OCI-LY1 (cell line): ENCODE data around the gene ALDH16A1.

Experiments used
- H2AFZ ChIP-seq: fragments of 200-600 bp; sonication (generic), shearing (Covaris generic); 2 replicates; pipeline ENCODE4 v1.6.0; 2014; ENCODE audit warnings: antibody characterized with exemption, mild to moderate bottlenecking, low read length
- H3F3A ChIP-seq: fragments of 200-600 bp; sonication (generic), shearing (Covaris generic); 2 replicates; pipeline ENCODE4 v1.6.0; 2014; ENCODE audit warnings: mild to moderate bottlenecking, antibody characterized with exemption, low read length, moderate library complexity; ENCODE audit not compliant: insufficient read depth
- H3K27ac ChIP-seq: fragments of 200-600 bp; sonication (generic); 2 replicates; pipeline ENCODE4 v1.5.1; 2014; ENCODE audit warnings: low read length, mixed run types, mild to moderate bottlenecking, low read depth; ENCODE audit not compliant: poor library complexity, severe bottlenecking
- H3K27me3 ChIP-seq: fragments of 200-600 bp; sonication (generic); 2 replicates; pipeline ENCODE4 v1.6.0; 2014; ENCODE audit warnings: antibody characterized with exemption, mild to moderate bottlenecking, low read length, moderate library complexity; ENCODE audit not compliant: insufficient read depth
- H3K36me3 ChIP-seq: fragments of 200-600 bp; sonication (generic); 2 replicates; pipeline ENCODE4 v1.6.1; 2014; ENCODE audit warnings: mild to moderate bottlenecking, antibody characterized with exemption, low read length, moderate library complexity, mixed read lengths; ENCODE audit not compliant: insufficient read depth
- H3K4me1 ChIP-seq: fragments of 200-600 bp; sonication (generic); 2 replicates; pipeline ENCODE4 v1.5.1; 2014; ENCODE audit warnings: mild to moderate bottlenecking, low read length, moderate library complexity; ENCODE audit not compliant: insufficient read depth, severe bottlenecking
- H3K4me2 ChIP-seq: fragments of 200-600 bp; sonication (generic), shearing (Covaris generic); 2 replicates; pipeline ENCODE4 v1.6.1; 2014; ENCODE audit warnings: low read length
- H3K4me3 ChIP-seq: fragments of 200-600 bp; sonication (generic); 2 replicates; pipeline ENCODE4 v1.5.1; 2014; ENCODE audit warnings: low read length, low read depth, mild to moderate bottlenecking, mixed read lengths; ENCODE audit not compliant: poor library complexity, severe bottlenecking
- H3K79me2 ChIP-seq: fragments of 200-600 bp; shearing (Covaris generic); 2 replicates; pipeline ENCODE4 v1.6.1; 2016; ENCODE audit warnings: mixed run types, low read length, mixed read lengths; ENCODE audit not compliant: insufficient read depth
- H3K9ac ChIP-seq: fragments of 200-600 bp; sonication (generic), shearing (Covaris generic); 2 replicates; pipeline ENCODE4 v1.6.1; 2014; ENCODE audit warnings: mild to moderate bottlenecking, low read length, mixed read lengths
- H3K9me2 ChIP-seq: fragments of 200-600 bp; sonication (generic), shearing (Covaris generic); 2 replicates; pipeline ENCODE4 v1.6.1; 2014; ENCODE audit warnings: low read depth, mild to moderate bottlenecking, low read length, mixed read lengths
- H3K9me3 ChIP-seq: fragments of 200-600 bp; shearing (Covaris generic); 2 replicates; pipeline ENCODE4 v1.6.1; 2014; ENCODE audit warnings: low read length, mixed read lengths
- H4K20me1 ChIP-seq: fragments of 200-600 bp; sonication (generic), shearing (Covaris generic); 2 replicates; pipeline ENCODE4 v1.6.0; 2016; ENCODE audit warnings: mild to moderate bottlenecking, low read length; ENCODE audit not compliant: insufficient read depth
- CTCF ChIP-seq: fragments of 200-600 bp; sonication (generic), shearing (Covaris generic); IDR thresholded peaks from 2 replicates; pipeline ENCODE4 v1.5.1; 2017; ENCODE audit warnings: mild to moderate bottlenecking, antibody characterized with exemption, low read length, moderate library complexity, mixed read lengths
- EZH2 ChIP-seq: fragments of 200-600 bp; sonication (generic), shearing (Covaris generic); IDR thresholded peaks from 2 replicates; pipeline ENCODE4 v1.8.0; 2017; ENCODE audit warnings: borderline replicate concordance, mixed run types, mild to moderate bottlenecking, antibody characterized with exemption, low read length, moderate library complexity, mixed read lengths

ALDH16A1 gene

GRCh38 chr19:49481020-49481683 lies 28.1 kb downstream of the ALDH16A1 start:
- Histone ChIP-seq H3K36me3 (no peaks in the 10 kb centered on the region), H2AFZ (no peak overlapping the region), H3K9me3 (no peaks in the 10 kb centered on the region), H3K9me2 (no peaks in the 10 kb centered on the region), H3F3A (no peaks in the 10 kb centered on the region), H3K4me2 (no peak overlapping the region), H3K4me1 (peaks cover 4% of the 10 kb centered on the region), H3K27ac (no peak overlapping the region), H3K27me3 (no peaks in the 10 kb centered on the region), H3K79me2 (no peaks in the 10 kb centered on the region), H3K4me3 (no peak overlapping the region), H4K20me1 (no peaks in the 10 kb centered on the region), H3K9ac (no peak overlapping the region)
- TF ChIP-seq CTCF (no peak), EZH2 (no peak)

- Histone ChIP-seq H4K20me1 (no peaks in the 10 kb centered on the region), H3K9ac (no peak overlapping the region), H3K9me2 (no peaks in the 10 kb centered on the region), H3K27me3 (no peaks in the 10 kb centered on the region), H3K9me3 (no peaks in the 10 kb centered on the region), H3K27ac (no peak overlapping the region), H3K4me3 (no peak overlapping the region), H3K79me2 (peaks cover 23% of the 10 kb centered on the region), H3F3A (peaks cover 7% of the 10 kb centered on the region), H2AFZ (no peak overlapping the region), H3K36me3 (peaks cover 38% of the 10 kb centered on the region), H3K4me2 (no peak overlapping the region), H3K4me1 (peaks cover 29% of the 10 kb centered on the region)
- TF ChIP-seq CTCF (no peak), EZH2 (no peak)
Measured at GRCh38 chr19:49486232-49486631, 33.2 kb downstream of the ALDH16A1 start.

- Histone ChIP-seq H3K36me3 (peaks cover 44% of the 10 kb centered on the region), H4K20me1 (no peaks in the 10 kb centered on the region), H3K27me3 (no peaks in the 10 kb centered on the region), H3K4me1 (peaks cover 29% of the 10 kb centered on the region), H3K4me3 (peak overlapping the region; percentile 39), H3F3A (peaks cover 7% of the 10 kb centered on the region), H3K9me3 (no peaks in the 10 kb centered on the region), H3K9ac (no peak overlapping the region), H3K79me2 (peaks cover 23% of the 10 kb centered on the region), H2AFZ (no peak overlapping the region), H3K9me2 (no peaks in the 10 kb centered on the region), H3K4me2 (peak overlapping the region; percentile 45; the same call in 1 of the 2 replicates), H3K27ac (no peak overlapping the region)
- TF ChIP-seq EZH2 (no peak), CTCF (no peak)
Measured at GRCh38 chr19:49486710-49487276, 33.8 kb downstream of the ALDH16A1 start.
